RWPE2 (cell line): Measurements from ENCODE around the gene HIGD1A.
A peak's percentile ranks its signal among the peaks of the same experiment; 100 is the strongest.

Experiments used
- ATAC-seq: fragments of 200-7000 bp; cut with Tn5 transposase; 3 replicates; pipeline ENCODE4 v1.9.1; 2021; ENCODE audit warnings: low read depth
- DNase-seq: peaks from one replicate; pipeline ENCODE4 v3.0.0-alpha.2; 2020; ENCODE audit warnings: low spot score
- H3K27ac ChIP-seq: fragments of 450-650 bp; 2 replicates; pipeline ENCODE4 v1.5.1; 2017; ENCODE audit warnings: mild to moderate bottlenecking; ENCODE audit not compliant: poor library complexity, severe bottlenecking
- H3K27me3 ChIP-seq: fragments of 250-450 bp; sonication (Bioruptor Pico); 2 replicates; pipeline ENCODE4 v1.5.1; 2021; ENCODE audit warnings: mild to moderate bottlenecking, moderate library complexity; ENCODE audit not compliant: insufficient read depth, poor library complexity, severe bottlenecking
- H3K36me3 ChIP-seq: fragments of 250-450 bp; sonication (Bioruptor Pico); 2 replicates; pipeline ENCODE4 v1.5.1; 2020; ENCODE audit warnings: low read depth, mild to moderate bottlenecking, moderate library complexity
- H3K4me1 ChIP-seq: fragments of 250-450 bp; sonication (Bioruptor Pico); 2 replicates; pipeline ENCODE4 v1.5.1; 2021; ENCODE audit warnings: mild to moderate bottlenecking, moderate library complexity; ENCODE audit not compliant: insufficient read depth, poor library complexity, severe bottlenecking
- H3K4me3 ChIP-seq: fragments of 250-450 bp; sonication (Bioruptor Pico); 2 replicates; pipeline ENCODE4 v1.5.1; 2021; ENCODE audit warnings: mild to moderate bottlenecking, moderate library complexity; ENCODE audit not compliant: severe bottlenecking
- H3K9me3 ChIP-seq: fragments of 250-450 bp; sonication (Bioruptor Pico); 2 replicates; pipeline ENCODE4 v1.5.1; 2021; ENCODE audit warnings: mild to moderate bottlenecking, moderate library complexity; ENCODE audit not compliant: severe bottlenecking
- TF ChIP-seq, protein P1 (sequence below): fragments of 450-650 bp; IDR thresholded peaks from one replicate; pipeline ENCODE4 v1.5.1; 2017; ENCODE audit warnings: mild to moderate bottlenecking, moderate library complexity; ENCODE audit not compliant: poor library complexity, severe bottlenecking

Gene HIGD1A

DNA sequence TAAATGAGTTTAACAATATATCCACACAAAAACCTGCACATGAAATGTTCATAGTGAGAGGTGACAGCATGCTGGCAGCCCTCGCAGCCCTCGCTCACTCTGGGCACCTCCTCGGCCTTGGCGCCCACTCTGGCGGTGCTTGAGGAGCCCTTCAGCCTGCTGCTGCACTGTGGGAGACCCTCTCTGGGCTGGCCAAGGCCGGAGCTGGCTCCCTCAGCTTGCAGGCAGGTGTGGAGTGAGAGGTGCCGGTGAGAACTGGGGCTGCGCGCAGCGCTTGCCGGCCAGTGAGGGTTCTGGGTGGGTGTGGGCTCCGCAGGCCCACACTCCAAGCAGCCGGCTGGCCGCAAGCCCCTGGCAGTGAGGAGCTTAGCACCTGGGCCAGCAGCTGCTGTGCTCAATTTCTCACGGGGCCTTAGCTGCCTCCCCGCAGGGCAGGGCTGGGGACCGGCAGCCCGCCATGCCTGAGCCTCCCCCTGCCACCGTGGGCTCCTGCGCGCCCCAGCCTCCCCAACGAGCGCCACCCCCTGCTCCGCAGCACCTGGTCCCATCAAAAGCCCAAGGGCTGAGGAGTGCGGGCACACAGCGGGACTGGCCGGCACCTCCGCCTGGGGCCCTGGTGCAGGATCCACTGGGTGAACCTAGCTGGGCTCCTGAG is 34.7 kb downstream of the HIGD1A start:
- ATAC-seq (no peak), DNase-seq (peak; percentile 35)
- Histone ChIP-seq H3K27me3 (no peaks in the 10 kb centered on the region), H3K9me3 (no peaks in the 10 kb centered on the region), H3K27ac (no peak overlapping the region), H3K36me3 (no peaks in the 10 kb centered on the region), H3K4me1 (no peaks in the 10 kb centered on the region), H3K4me3 (no peak overlapping the region)
- TF ChIP-seq, protein P1, sequence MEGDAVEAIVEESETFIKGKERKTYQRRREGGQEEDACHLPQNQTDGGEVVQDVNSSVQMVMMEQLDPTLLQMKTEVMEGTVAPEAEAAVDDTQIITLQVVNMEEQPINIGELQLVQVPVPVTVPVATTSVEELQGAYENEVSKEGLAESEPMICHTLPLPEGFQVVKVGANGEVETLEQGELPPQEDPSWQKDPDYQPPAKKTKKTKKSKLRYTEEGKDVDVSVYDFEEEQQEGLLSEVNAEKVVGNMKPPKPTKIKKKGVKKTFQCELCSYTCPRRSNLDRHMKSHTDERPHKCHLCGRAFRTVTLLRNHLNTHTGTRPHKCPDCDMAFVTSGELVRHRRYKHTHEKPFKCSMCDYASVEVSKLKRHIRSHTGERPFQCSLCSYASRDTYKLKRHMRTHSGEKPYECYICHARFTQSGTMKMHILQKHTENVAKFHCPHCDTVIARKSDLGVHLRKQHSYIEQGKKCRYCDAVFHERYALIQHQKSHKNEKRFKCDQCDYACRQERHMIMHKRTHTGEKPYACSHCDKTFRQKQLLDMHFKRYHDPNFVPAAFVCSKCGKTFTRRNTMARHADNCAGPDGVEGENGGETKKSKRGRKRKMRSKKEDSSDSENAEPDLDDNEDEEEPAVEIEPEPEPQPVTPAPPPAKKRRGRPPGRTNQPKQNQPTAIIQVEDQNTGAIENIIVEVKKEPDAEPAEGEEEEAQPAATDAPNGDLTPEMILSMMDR: no peak

- H3K36me3 ChIP-seq: no peaks in the 10 kb centered on the region
- no peak for ATAC-seq
- no peaks in the 10 kb centered on the region for H3K9me3 ChIP-seq
- H3K4me3 ChIP-seq: no peak overlapping the region
- peaks cover 5% of the 10 kb centered on the region for H3K4me1 ChIP-seq
- no peak overlapping the region for H3K27ac ChIP-seq
- no peaks in the 10 kb centered on the region for H3K27me3 ChIP-seq
- no peak for DNase-seq
- TF ChIP-seq, protein P1: no peak
Observed at GRCh38 chr3:42764561-42765295, 39.6 kb downstream of the HIGD1A start.

DNA sequence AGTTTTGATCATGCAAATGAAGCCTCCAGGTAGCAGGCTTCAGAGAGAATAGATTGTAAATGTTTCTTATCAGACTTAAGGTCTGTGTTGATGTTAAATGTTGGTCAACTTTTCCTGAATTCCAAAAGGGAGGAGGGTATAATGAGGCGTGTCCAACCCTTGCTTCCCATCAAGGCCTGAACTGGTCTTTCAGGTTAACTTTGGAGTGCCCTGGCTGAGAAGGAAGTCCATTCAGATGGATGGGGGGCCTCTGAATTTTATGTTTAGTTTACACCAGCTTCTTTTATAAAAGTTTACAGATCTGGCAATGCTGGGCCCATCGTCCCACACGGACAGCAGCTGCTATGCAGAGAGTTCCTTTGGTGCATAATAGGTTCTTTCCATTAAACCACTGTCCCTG is 40.2 kb downstream of the HIGD1A start:
- no peaks in the 10 kb centered on the region for H3K9me3 ChIP-seq

GRCh38 chr3:42763021-42763420 is 41.3 kb downstream of the HIGD1A start:
- H3K4me3 ChIP-seq: no peak overlapping the region
- no peak overlapping the region for H3K27ac ChIP-seq
- DNase-seq (no peak), ATAC-seq (no peak)
- H3K27me3 ChIP-seq: no peaks in the 10 kb centered on the region
- no peaks in the 10 kb centered on the region for H3K9me3 ChIP-seq
- peaks cover 5% of the 10 kb centered on the region for H3K4me1 ChIP-seq
- TF ChIP-seq, protein P1: no peak
- H3K36me3 ChIP-seq: no peaks in the 10 kb centered on the region

More for the DNA sequence above, 40.2 kb downstream of the HIGD1A start:
- Histone ChIP-seq H3K4me1 (peaks cover 5% of the 10 kb centered on the region), H3K36me3 (no peaks in the 10 kb centered on the region), H3K27ac (no peak overlapping the region), H3K4me3 (no peak overlapping the region), H3K27me3 (no peaks in the 10 kb centered on the region)
- TF ChIP-seq, protein P1: no peak
- no peak for ATAC-seq
- DNase-seq: peak; percentile 15
